ENCODE measurements around the gene C1QC.

The C1QC gene

DNA sequence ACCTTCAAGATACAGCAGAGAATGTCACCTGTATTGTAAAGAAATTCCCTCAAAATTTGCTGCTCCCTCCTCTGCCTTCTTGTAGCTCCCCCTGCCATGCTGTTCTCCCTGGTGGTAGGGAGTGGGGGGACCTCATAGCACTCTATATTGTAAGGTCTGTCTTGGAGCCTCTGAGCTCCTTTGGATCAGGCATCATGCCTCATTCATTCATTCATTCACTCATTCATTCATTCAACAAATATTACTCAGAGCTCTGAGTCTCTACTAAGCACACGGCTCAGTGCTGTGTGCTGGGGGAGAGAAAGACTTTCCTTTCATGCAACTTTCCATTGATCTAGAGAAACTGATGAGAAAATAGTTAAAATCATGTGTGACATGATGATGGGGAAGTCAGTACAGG lies 40.1 kb downstream of the C1QC start:
- DNase-seq = no peak

DNA sequence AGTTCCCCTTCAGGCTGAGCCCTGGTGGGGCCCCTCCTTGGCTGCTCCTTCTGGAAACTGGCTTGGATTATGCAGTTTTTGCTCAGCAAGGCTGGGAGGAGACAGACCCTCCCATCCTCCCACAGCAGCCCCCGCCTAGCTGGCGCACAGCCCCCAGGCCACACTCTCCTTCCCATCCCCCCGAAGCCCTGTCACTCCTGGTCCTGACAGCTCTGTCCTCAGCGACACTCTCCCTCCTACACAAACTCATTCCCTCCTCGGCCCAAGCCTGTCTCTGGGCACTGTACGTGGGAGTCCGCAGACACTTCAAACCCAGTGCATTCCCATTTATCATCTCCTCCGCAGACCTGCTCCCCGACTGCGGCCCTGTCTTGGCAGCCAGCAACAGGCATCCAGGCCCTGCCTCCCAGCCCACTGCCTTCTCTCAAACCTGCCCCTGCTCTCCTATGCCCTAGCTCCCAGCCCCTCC lies 42.2 kb downstream of the C1QC start:
- no peak for DNase-seq

DNA sequence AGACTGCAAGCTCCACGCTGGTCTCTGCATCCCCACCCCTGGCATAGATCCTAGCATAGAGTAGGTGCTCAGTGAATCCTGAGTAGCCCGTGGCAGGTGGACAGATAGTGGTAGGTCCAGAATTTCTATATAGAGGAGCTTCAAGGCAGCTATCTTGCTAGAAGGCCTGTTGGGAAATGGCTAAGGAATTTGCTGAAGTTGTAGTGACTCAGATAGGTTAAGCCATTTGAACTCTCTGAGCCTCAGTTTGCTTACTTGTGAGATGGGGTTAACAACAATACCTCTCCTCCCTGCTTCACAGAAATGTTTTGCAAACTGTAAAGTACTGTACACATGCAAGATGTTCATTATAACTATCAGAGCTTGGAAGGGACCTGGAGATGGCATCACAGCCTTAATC lies 43.8 kb downstream of the C1QC start:
- no peak for DNase-seq

DNA sequence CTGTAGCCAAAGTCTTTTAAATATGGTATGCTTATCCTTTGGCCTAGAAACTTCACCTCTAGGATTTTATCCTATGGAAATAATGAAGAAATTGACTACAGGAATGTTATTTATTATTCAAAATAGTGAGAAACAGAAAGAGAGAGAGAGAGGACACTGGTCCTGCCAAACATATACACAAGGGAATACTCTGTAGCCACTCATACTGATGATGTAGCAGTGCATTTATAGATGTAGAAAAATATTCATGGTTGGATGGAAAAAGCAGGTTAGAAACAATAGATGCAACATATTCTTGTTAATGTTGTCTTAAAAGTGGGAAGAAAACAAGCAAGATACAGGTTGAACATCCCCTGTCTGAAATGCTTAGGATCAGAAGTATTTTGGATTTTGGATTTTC lies 45.0 kb downstream of the C1QC start:
- DNase-seq = no peak

DNA sequence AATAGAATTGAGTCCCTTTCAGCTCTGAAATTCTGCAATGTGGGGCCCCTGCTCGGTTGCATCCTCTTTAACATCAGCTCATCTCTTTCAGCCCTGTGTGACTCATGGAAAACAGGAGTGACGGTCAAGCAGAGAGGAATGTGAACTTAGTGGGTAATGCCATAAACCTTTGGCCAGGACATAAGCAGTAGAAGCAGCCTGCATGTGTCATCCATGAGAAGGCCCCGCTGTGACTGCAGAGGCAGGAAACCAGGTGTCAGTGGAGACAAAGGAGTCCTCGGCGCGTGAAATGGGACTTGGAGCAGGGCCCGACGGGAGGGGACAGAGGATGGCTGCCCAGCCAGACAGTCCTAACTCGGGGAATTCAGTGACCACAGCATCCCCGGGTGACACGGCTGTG lies 46.1 kb downstream of the C1QC start:
- DNase-seq = no peak

DNA sequence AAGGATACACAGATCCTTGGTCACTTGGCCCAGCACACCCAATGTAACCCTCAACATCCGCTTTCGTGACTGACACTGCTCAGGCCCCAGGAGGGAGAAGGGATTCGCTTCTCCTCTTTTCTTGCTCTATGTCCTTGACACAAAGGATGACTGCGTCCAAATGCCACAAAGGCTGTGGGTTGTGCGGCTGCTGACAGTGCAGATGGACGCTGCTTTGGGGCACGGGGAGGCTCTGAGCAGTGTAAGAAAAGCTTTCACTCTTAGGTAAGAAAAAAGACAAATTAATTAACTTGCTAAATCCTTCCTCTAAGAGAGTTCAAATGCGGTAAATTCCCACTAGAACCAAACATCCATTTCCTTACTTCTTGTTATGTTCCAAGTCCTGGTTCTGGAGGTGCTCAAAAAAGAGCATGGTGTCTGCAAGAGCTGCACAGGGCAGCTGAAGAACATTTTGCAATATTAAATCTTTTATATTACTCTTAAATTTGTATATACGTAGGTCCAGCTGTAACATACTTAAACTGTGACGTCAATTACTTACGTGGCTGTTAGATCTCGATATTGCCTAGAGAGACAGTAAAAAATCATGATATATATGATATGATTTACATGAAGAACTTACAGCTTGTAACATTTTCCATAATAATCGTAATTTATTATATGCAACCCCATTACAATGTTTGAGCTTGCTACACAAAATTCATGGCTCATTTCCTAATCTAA lies 47.8 kb downstream of the C1QC start:
- no peak for DNase-seq

DNA sequence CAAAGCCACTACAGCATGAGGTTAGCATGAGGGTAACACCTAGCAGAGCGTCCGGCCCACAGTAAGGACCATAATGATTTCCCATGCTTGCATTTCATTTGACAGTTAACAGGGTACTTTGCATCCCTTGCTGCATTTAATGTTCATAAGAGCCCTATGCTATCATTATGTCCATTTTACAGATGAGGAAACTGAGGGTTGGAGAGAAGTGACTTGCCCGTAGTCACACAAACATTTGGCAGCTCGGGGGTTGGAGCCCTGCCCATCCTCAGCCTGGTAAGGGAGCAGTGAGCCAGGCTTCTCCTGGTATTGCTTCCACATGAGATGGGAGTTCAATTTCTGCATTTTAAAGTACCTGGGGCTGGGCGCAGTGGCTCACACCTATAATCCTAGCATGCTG lies 50.7 kb downstream of the C1QC start:
- DNase-seq = no peak

DNA sequence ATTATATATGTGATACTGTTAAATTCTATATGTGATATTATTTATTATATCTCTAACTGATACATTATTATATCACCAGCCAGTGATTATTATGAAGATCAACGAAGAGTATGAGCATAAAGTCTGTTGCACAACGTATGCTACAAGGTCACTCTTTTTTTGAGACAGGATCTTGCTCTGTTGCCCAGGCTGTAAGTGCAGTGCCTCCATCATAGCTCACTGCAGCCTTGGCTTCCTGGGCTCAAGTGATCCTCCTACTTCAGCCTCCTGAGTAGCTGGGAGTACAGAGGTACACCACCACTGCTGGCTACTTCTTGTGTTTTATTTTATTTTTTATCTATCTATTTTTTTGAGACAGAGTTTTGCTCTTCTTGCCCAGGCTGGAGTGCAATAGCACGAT lies 53.2 kb downstream of the C1QC start:
- DNase-seq = no peak
